ENCODE results near the gene PLAGL2.

GRCh38 chr20:32249030-32249738, 41.6 kb upstream of the PLAGL2 start:
- TF ChIP-seq CTCF (IDR thresholded peaks at IDR 0.05) (no peak), POLR2A (IDR thresholded peaks at IDR 0.05) (no peak)
